ENCODE data around the gene CELA1. TPM values are rescaled to one million over a fixed set of nuclear protein-coding genes. Genes with fewer than 3 reads are reported as not detected.

The CELA1 gene
- total and polyA plus RNA-seq, 4 experiments from 2014 or later, result 0.36 to 3.7 (median 1.2) TPM

GRCh38 chr12:51360315-51360714 lies 13.8 kb upstream of the CELA1 start:
- ChIA-PET POLR2A (ENCODE audit: partially characterized antibody) (no interaction called here), CTCF (ENCODE audit: partially characterized antibody) (interaction anchor here (1.4 kb wide), 1 partner anchor 19 kb away, joined by 5 read pairs; no protein-coding TSS in a partner anchor)
- Mint-ChIP-seq H3K4me1 (peaks cover 0 to 4% (median 2%) of the 10 kb centered on the region in 4 donors), H3K27ac (peak overlapping the region in 4 of 7 donors; percentile 22 to 70 (median 46)), H3K9me3 (no peaks in the 10 kb centered on the region), H3K4me3 (no peak overlapping the region), H3K27me3 (no peaks in the 10 kb centered on the region), H3K36me3 (peaks cover 25 to 26% of the 10 kb centered on the region in 2 donors)
- Histone ChIP-seq H3K36me3 (ENCODE audit: insufficient read depth, low read length) (peaks cover 11% of the 10 kb centered on the region), H3K9me3 (ENCODE audit: control insufficient read depth in 1 of 2, low read length in 2 of 2) (no peaks in the 10 kb centered on the region), H3K27ac (ENCODE audit: low read depth, low read length) (no peak overlapping the region), H3K4me1 (ENCODE audit: insufficient read depth, low read length) (no peaks in the 10 kb centered on the region), H3K4me3 (ENCODE audit: low read length in 2 of 2) (no peak overlapping the region), H3K27me3 (ENCODE audit: insufficient read depth, low read length) (no peaks in the 10 kb centered on the region)
- DNase-seq, result no peak
- intact Hi-C loops (cut with micrococcal nuclease), result no loop called here

- intact Hi-C loops (cut with micrococcal nuclease), result no loop called here
- Mint-ChIP-seq H3K36me3 (peaks cover 26% of the 10 kb centered on the region in 2 donors), H3K4me3 (peak overlapping the region in 1 of 8 donors; percentile 32), H3K4me1 (peaks cover 0 to 4% (median 2%) of the 10 kb centered on the region in 4 donors), H3K27ac (no peak overlapping the region), H3K27me3 (no peaks in the 10 kb centered on the region), H3K9me3 (no peaks in the 10 kb centered on the region)
- H3K36me3 ChIP-seq (ENCODE audit: insufficient read depth, low read length), result peaks cover 11% of the 10 kb centered on the region
- H3K4me3 ChIP-seq (ENCODE audit: low read length in 2 of 2), result no peak overlapping the region
- H3K9me3 ChIP-seq (ENCODE audit: control insufficient read depth in 1 of 2, low read length in 2 of 2), result no peaks in the 10 kb centered on the region
- CTCF ChIA-PET (ENCODE audit: partially characterized antibody), result no interaction called here
- DNase-seq, result no peak
- H3K27ac ChIP-seq (ENCODE audit: low read depth, low read length), result no peak overlapping the region
- H3K27me3 ChIP-seq (ENCODE audit: insufficient read depth, low read length), result no peaks in the 10 kb centered on the region
- POLR2A ChIA-PET (ENCODE audit: partially characterized antibody), result interaction anchor here (0.7 kb wide), 1 partner anchor 97 kb away, joined by 4 read pairs; no protein-coding TSS in a partner anchor
- no peaks in the 10 kb centered on the region for H3K4me1 ChIP-seq (ENCODE audit: insufficient read depth, low read length)
These were observed 13.4 kb upstream of the CELA1 start for GRCh38 chr12:51359851-51360250.

GRCh38 chr12:51358496-51358895 lies 12.0 kb upstream of the CELA1 start:
- H3K27ac Mint-ChIP-seq, result peak overlapping the region in 1 of 7 donors; percentile 3
- no peaks in the 10 kb centered on the region for H3K27me3 Mint-ChIP-seq
- H3K4me3 Mint-ChIP-seq, result peak overlapping the region in 1 of 8 donors; percentile 57
- no peaks in the 10 kb centered on the region for H3K9me3 Mint-ChIP-seq
- Histone ChIP-seq H3K9me3 (ENCODE audit: control insufficient read depth in 1 of 2, low read length in 2 of 2) (no peaks in the 10 kb centered on the region), H3K4me1 (ENCODE audit: insufficient read depth, low read length) (no peaks in the 10 kb centered on the region), H3K36me3 (ENCODE audit: insufficient read depth, low read length) (peaks cover 11% of the 10 kb centered on the region), H3K4me3 (ENCODE audit: low read length in 2 of 2) (no peak overlapping the region), H3K27me3 (ENCODE audit: insufficient read depth, low read length) (no peaks in the 10 kb centered on the region), H3K27ac (ENCODE audit: low read depth, low read length) (no peak overlapping the region)
- ChIA-PET POLR2A (ENCODE audit: partially characterized antibody) (no interaction called here), CTCF (ENCODE audit: partially characterized antibody) (no interaction called here)
- DNase-seq, result no peak
- intact Hi-C loops (cut with micrococcal nuclease), result no loop called here
- H3K4me1 Mint-ChIP-seq, result peaks cover 0 to 4% (median 2%) of the 10 kb centered on the region in 4 donors
- peaks cover 26% of the 10 kb centered on the region in 2 donors for H3K36me3 Mint-ChIP-seq

GRCh38 chr12:51357374-51358047 lies 11.0 kb upstream of the CELA1 start:
- H3K4me1 ChIP-seq (ENCODE audit: insufficient read depth, low read length), result no peaks in the 10 kb centered on the region
- H3K27me3 Mint-ChIP-seq, result no peaks in the 10 kb centered on the region
- peaks cover 11% of the 10 kb centered on the region for H3K36me3 ChIP-seq (ENCODE audit: insufficient read depth, low read length)
- no peak for DNase-seq
- POLR2A ChIA-PET (ENCODE audit: partially characterized antibody), result interaction anchor here (1.7 kb wide), 1 partner anchor 11 kb away, joined by 5 read pairs; no protein-coding TSS in a partner anchor
- H3K36me3 Mint-ChIP-seq, result peaks cover 26% of the 10 kb centered on the region in 2 donors
- H3K4me3 ChIP-seq (ENCODE audit: low read length in 2 of 2), result no peak overlapping the region
- H3K9me3 ChIP-seq (ENCODE audit: control insufficient read depth in 1 of 2, low read length in 2 of 2), result no peaks in the 10 kb centered on the region
- no peaks in the 10 kb centered on the region for H3K9me3 Mint-ChIP-seq
- CTCF ChIA-PET (ENCODE audit: partially characterized antibody), result no interaction called here
- H3K4me3 Mint-ChIP-seq, result no peak overlapping the region
- no peak overlapping the region for H3K27ac ChIP-seq (ENCODE audit: low read depth, low read length)
- peak overlapping the region in 3 of 7 donors; percentile 16 to 41 (median 39) for H3K27ac Mint-ChIP-seq
- peaks cover 0 to 4% (median 2%) of the 10 kb centered on the region in 4 donors for H3K4me1 Mint-ChIP-seq
- no peaks in the 10 kb centered on the region for H3K27me3 ChIP-seq (ENCODE audit: insufficient read depth, low read length)
- intact Hi-C loops (cut with micrococcal nuclease), result no loop called here

- POLR2A ChIA-PET (ENCODE audit: partially characterized antibody), result interaction anchor here (1.4 to 1.5 kb wide), 2 partner anchors 11 to 17 kb away, joined by 4 to 6 read pairs; no protein-coding TSS in a partner anchor
- H3K36me3 Mint-ChIP-seq, result peaks cover 0 to 2% of the 10 kb centered on the region in 2 donors
- intact Hi-C loops (cut with micrococcal nuclease), result loop anchor here (1.0 to 2.0 kb wide), 2 partner anchors 17 to 587 kb away; no protein-coding TSS in a partner anchor
These were observed 5.5 kb upstream of the CELA1 start for GRCh38 chr12:51351913-51352532.

GRCh38 chr12:51349026-51349425 lies 2.5 kb upstream of the CELA1 start:
- no peaks in the 10 kb centered on the region for H3K36me3 Mint-ChIP-seq
- H3K27ac Mint-ChIP-seq, result peak overlapping the region in 1 of 7 donors; percentile 63
- H3K36me3 ChIP-seq (ENCODE audit: insufficient read depth, low read length), result no peaks in the 10 kb centered on the region
- H3K4me3 ChIP-seq (ENCODE audit: low read length in 2 of 2), result no peak overlapping the region
- no peak for DNase-seq
- H3K4me1 Mint-ChIP-seq, result peaks cover 0 to 12% (median 4%) of the 10 kb centered on the region in 4 donors
- no peaks in the 10 kb centered on the region for H3K4me1 ChIP-seq (ENCODE audit: insufficient read depth, low read length)
- no peak overlapping the region for H3K4me3 Mint-ChIP-seq
- ChIA-PET POLR2A (ENCODE audit: partially characterized antibody) (no interaction called here), CTCF (ENCODE audit: partially characterized antibody) (interaction anchor here (1.4 to 3.4 kb wide), 5 partner anchors 8 to 302 kb away, joined by 4 to 30 read pairs (median 5); partner anchors contain the start of gene SMAGP)
- H3K27ac ChIP-seq (ENCODE audit: low read depth, low read length), result no peak overlapping the region
- H3K27me3 ChIP-seq (ENCODE audit: insufficient read depth, low read length), result no peaks in the 10 kb centered on the region
- no peaks in the 10 kb centered on the region for H3K9me3 ChIP-seq (ENCODE audit: control insufficient read depth in 1 of 2, low read length in 2 of 2)
- no peaks in the 10 kb centered on the region for H3K9me3 Mint-ChIP-seq
- intact Hi-C loops (cut with micrococcal nuclease), result no loop called here
- no peaks in the 10 kb centered on the region for H3K27me3 Mint-ChIP-seq

More at GRCh38 chr12:51351913-51352532, 5.5 kb upstream of the CELA1 start:
- DNase-seq, result peak; percentile 49 to 60 (median 50)
- no peak overlapping the region for H3K27ac ChIP-seq (ENCODE audit: low read depth, low read length)
- H3K9me3 ChIP-seq (ENCODE audit: control insufficient read depth in 1 of 2, low read length in 2 of 2), result no peaks in the 10 kb centered on the region
- no peak overlapping the region for H3K4me3 ChIP-seq (ENCODE audit: low read length in 2 of 2)
- CTCF ChIA-PET (ENCODE audit: partially characterized antibody), result interaction anchor here (0.7 to 3.4 kb wide), 11 partner anchors 8 to 587 kb away, joined by 3 to 30 read pairs (median 5); partner anchors contain the start of gene SMAGP
- Mint-ChIP-seq H3K4me3 (no peak overlapping the region), H3K27ac (peak overlapping the region in 5 of 7 donors; percentile 5 to 83 (median 28)), H3K27me3 (no peaks in the 10 kb centered on the region), H3K4me1 (peaks cover 0 to 12% (median 4%) of the 10 kb centered on the region in 4 donors), H3K9me3 (no peaks in the 10 kb centered on the region)
- peaks cover 2% of the 10 kb centered on the region for H3K36me3 ChIP-seq (ENCODE audit: insufficient read depth, low read length)
- H3K4me1 ChIP-seq (ENCODE audit: insufficient read depth, low read length), result no peaks in the 10 kb centered on the region
- H3K27me3 ChIP-seq (ENCODE audit: insufficient read depth, low read length), result no peaks in the 10 kb centered on the region

GRCh38 chr12:51348116-51348515 lies 1.6 kb upstream of the CELA1 start:
- Mint-ChIP-seq H3K4me1 (peaks cover 0 to 12% (median 4%) of the 10 kb centered on the region in 4 donors), H3K27ac (peak overlapping the region in 1 of 7 donors; percentile 25), H3K36me3 (no peaks in the 10 kb centered on the region), H3K4me3 (no peak overlapping the region), H3K27me3 (no peaks in the 10 kb centered on the region), H3K9me3 (peaks cover 0 to 1% (median 0%) of the 10 kb centered on the region in 8 donors)
- intact Hi-C loops (cut with micrococcal nuclease), result no loop called here
- no peaks in the 10 kb centered on the region for H3K27me3 ChIP-seq (ENCODE audit: insufficient read depth, low read length)
- ChIA-PET CTCF (ENCODE audit: partially characterized antibody) (interaction anchor here (0.9 kb wide), 1 partner anchor 79 kb away, joined by 3 read pairs; no protein-coding TSS in a partner anchor), POLR2A (ENCODE audit: partially characterized antibody) (no interaction called here)
- H3K9me3 ChIP-seq (ENCODE audit: control insufficient read depth in 1 of 2, low read length in 2 of 2), result no peaks in the 10 kb centered on the region
- H3K36me3 ChIP-seq (ENCODE audit: insufficient read depth, low read length), result no peaks in the 10 kb centered on the region
- no peak overlapping the region for H3K27ac ChIP-seq (ENCODE audit: low read depth, low read length)
- no peak for DNase-seq
- H3K4me1 ChIP-seq (ENCODE audit: insufficient read depth, low read length), result no peaks in the 10 kb centered on the region
- H3K4me3 ChIP-seq (ENCODE audit: low read length in 2 of 2), result no peak overlapping the region

Measured in CD4-positive, alpha-beta memory T cell (primary cell).